Type B pancreatic cell (in vitro differentiated cells): ENCODE results near the gene BPI. TPM values are rescaled to one million over a fixed set of nuclear protein-coding genes. Genes with fewer than 3 reads are reported as not detected.

Source experiments
- DNase-seq: peaks from one replicate; pipeline ENCODE4 v3.0.0; 2021; ENCODE audit warnings: mixed read lengths; ENCODE audit not compliant: unreplicated experiment; ENCODE audit errors: extremely low spot score
- H3K27ac Mint-ChIP-seq: 2 replicates; pipeline ENCODE4 v1.8.0; 2021; ENCODE audit warnings: mild to moderate bottlenecking, mixed read lengths
- H3K27me3 Mint-ChIP-seq: 2 replicates; pipeline ENCODE4 v1.8.0; 2021; ENCODE audit warnings: mixed read lengths
- H3K36me3 Mint-ChIP-seq: 2 replicates; pipeline ENCODE4 v1.8.0; 2021; ENCODE audit warnings: mixed read lengths
- H3K4me1 Mint-ChIP-seq: one replicate; pipeline ENCODE4 v1.8.0; 2021; ENCODE audit warnings: mixed read lengths; ENCODE audit not compliant: unreplicated experiment
- H3K4me3 Mint-ChIP-seq: 2 replicates; pipeline ENCODE4 v1.8.0; 2021; ENCODE audit warnings: mild to moderate bottlenecking, mixed read lengths
- H3K9me3 Mint-ChIP-seq: 2 replicates; pipeline ENCODE4 v1.8.0; 2021; ENCODE audit warnings: mixed read lengths
- CTCF ChIP-seq: fragments of 200-600 bp; sonication (generic); conservative IDR thresholded peaks from 2 replicates; pipeline ENCODE4 v1.5.0; 2021; ENCODE audit warnings: antibody characterized with exemption, mild to moderate bottlenecking
- total RNA-seq: library from RNA; stranded (reverse); gene quantifications from 2 replicates; pipeline ENCODE4 v1.2.1, GENCODE V29; 2021; ENCODE audit warnings: low replicate concordance

Gene BPI
- total RNA-seq, 1 donor from 2014 or later = 0.17 TPM

GRCh38 chr20:38306379-38306778 is 2.4 kb downstream of the BPI start:
- Mint-ChIP-seq H3K36me3 (no peaks in the 10 kb centered on the region), H3K4me1 (peaks cover 24% of the 10 kb centered on the region), H3K27ac (no peak overlapping the region), H3K27me3 (peaks cover 10% of the 10 kb centered on the region), H3K9me3 (no peaks in the 10 kb centered on the region), H3K4me3 (no peak overlapping the region)
- no peak for DNase-seq
- TF ChIP-seq CTCF = no peak

GRCh38 chr20:38307371-38308046 is 3.6 kb downstream of the BPI start:
- Mint-ChIP-seq H3K36me3 (no peaks in the 10 kb centered on the region), H3K27ac (no peak overlapping the region), H3K4me3 (no peak overlapping the region), H3K9me3 (no peaks in the 10 kb centered on the region), H3K4me1 (peaks cover 25% of the 10 kb centered on the region), H3K27me3 (peaks cover 16% of the 10 kb centered on the region)
- TF ChIP-seq CTCF = no peak
- no peak for DNase-seq

GRCh38 chr20:38308047-38308438 is 4.1 kb downstream of the BPI start:
- H3K27ac Mint-ChIP-seq = no peak overlapping the region
- H3K36me3 Mint-ChIP-seq = no peaks in the 10 kb centered on the region

GRCh38 chr20:38308447-38308846 is 4.5 kb downstream of the BPI start:
- DNase-seq = no peak
- Mint-ChIP-seq H3K27ac (no peak overlapping the region), H3K4me3 (no peak overlapping the region), H3K36me3 (no peaks in the 10 kb centered on the region), H3K27me3 (peaks cover 16% of the 10 kb centered on the region), H3K4me1 (peaks cover 19% of the 10 kb centered on the region), H3K9me3 (no peaks in the 10 kb centered on the region)
- no peak for TF ChIP-seq CTCF

More at GRCh38 chr20:38308047-38308438, 4.1 kb downstream of the BPI start:
- no peak for DNase-seq
- H3K9me3 Mint-ChIP-seq = no peaks in the 10 kb centered on the region
- H3K27me3 Mint-ChIP-seq = peaks cover 16% of the 10 kb centered on the region
- H3K4me1 Mint-ChIP-seq = peaks cover 23% of the 10 kb centered on the region
- no peak for TF ChIP-seq CTCF
- no peak overlapping the region for H3K4me3 Mint-ChIP-seq

- Mint-ChIP-seq H3K4me3 (no peak overlapping the region), H3K9me3 (no peaks in the 10 kb centered on the region), H3K27me3 (peaks cover 16% of the 10 kb centered on the region), H3K36me3 (no peaks in the 10 kb centered on the region), H3K4me1 (peaks cover 14% of the 10 kb centered on the region), H3K27ac (no peak overlapping the region)
- DNase-seq = no peak
- no peak for TF ChIP-seq CTCF
These were observed 7.1 kb downstream of the BPI start for GRCh38 chr20:38311091-38311490.

GRCh38 chr20:38311491-38311890 is 7.5 kb downstream of the BPI start:
- H3K36me3 Mint-ChIP-seq = no peaks in the 10 kb centered on the region
- H3K4me1 Mint-ChIP-seq = peaks cover 10% of the 10 kb centered on the region
- no peak for DNase-seq
- H3K9me3 Mint-ChIP-seq = no peaks in the 10 kb centered on the region
- H3K4me3 Mint-ChIP-seq = no peak overlapping the region
- TF ChIP-seq CTCF = no peak
- H3K27ac Mint-ChIP-seq = no peak overlapping the region
- peaks cover 16% of the 10 kb centered on the region for H3K27me3 Mint-ChIP-seq
